Heart left ventricle (tissue), 16 donors: ENCODE measurements around the gene GPATCH11. TPM values are rescaled to one million over a fixed set of nuclear protein-coding genes. Genes with fewer than 3 reads are reported as not detected.

Experiments
- ATAC-seq, 4 donors: fragments of 200-7000 bp; cut with Tn5 transposase; one replicate each; pipeline ENCODE4 v1.9.1; 2020 to 2022; ENCODE audit warnings: moderate library complexity in 4 of 4, mild to moderate bottlenecking in 3 of 4, moderate number of reproducible peaks in 1 of 4
- DNase-seq, 5 donors: peaks; one replicate each; pipeline ENCODE4 v3.0.0-alpha.2; 2020
- H3K27ac ChIP-seq, 12 donors: fragments of 200-600 bp; sonication (generic) in 4 of 12; one replicate each; pipeline versions ENCODE4 v1.5.0 to v1.8.0; 2016 to 2022; ENCODE audit warnings: mild to moderate bottlenecking in 2 of 12
- H3K27me3 ChIP-seq, 9 donors: fragments of 200-600 bp; sonication (generic) in 2 of 9; one replicate each; pipeline versions ENCODE4 v1.5.1 to v1.8.0; 2016 to 2022; ENCODE audit warnings: mild to moderate bottlenecking in 3 of 9
- H3K36me3 ChIP-seq, 9 donors: fragments of 200-600 bp; sonication (generic) in 2 of 9; one replicate each; pipeline versions ENCODE4 v1.5.0 to v1.8.0; 2018 to 2022; ENCODE audit warnings: mild to moderate bottlenecking in 2 of 9
- H3K4me1 ChIP-seq, 12 donors: fragments of 200-600 bp; sonication (generic) in 4 of 12; one replicate each; pipeline versions ENCODE4 v1.5.0 to v1.8.0; 2016 to 2022; ENCODE audit warnings: mild to moderate bottlenecking in 3 of 12
- H3K4me3 ChIP-seq, 12 donors: fragments of 200-600 bp; sonication (generic) in 4 of 12; one replicate each; pipeline versions ENCODE4 v1.5.0 to v1.8.0; 2017 to 2022; ENCODE audit warnings: mild to moderate bottlenecking in 9 of 12, moderate library complexity in 4 of 12
- H3K9me3 ChIP-seq, 12 donors: fragments of 200-600 bp; sonication (generic) in 4 of 12; one replicate each; pipeline versions ENCODE4 v1.5.0 to v1.8.0; 2016 to 2022; ENCODE audit warnings: mild to moderate bottlenecking in 1 of 12
- POLR2A ChIP-seq, 2 donors: fragments of 450-650 bp; IDR thresholded peaks; one replicate each; pipeline ENCODE4 v1.6.1; 2017; ENCODE audit warnings: antibody characterized with exemption in 2 of 2, mild to moderate bottlenecking in 2 of 2, moderate library complexity in 2 of 2
- whole genome bisulfite sequencing, 4 donors: extraction: QIAGEN DNeasy Blood & Tissue Kit in 2 of 4; methylation state at CpG; one replicate each; pipeline versions ENCODE4 v1.1.5 to v1.1.7; 2013 to 2018; 5-methylcytosine and 5-hydroxymethylcytosine counted together
- intact Hi-C, 10 donors: fragments of 100-400 bp; cut with DNase I; formaldehyde crosslinking; loops; one replicate each; pipeline versions ENCODE4 v1.11.1 to v1.14.2; 2022
- polyA plus RNA-seq, 2 donors: library from polyadenylated mRNA; stranded (reverse); fragments of 200-250 nt; gene quantifications; one replicate each; pipeline ENCODE4 v1.2.3, GENCODE V29; 2013
- total RNA-seq, 9 donors: library from RNA; depleted of rRNA in 2 of 9; stranded (reverse); fragments of >200 nt in 2 of 9; fragmentation: NEBNext Ultra II Directional in 3 of 9; extraction: Animal tissue kit (Norgen Biotek cat#: 25700) in 3 of 9; gene quantifications; one replicate each; pipeline versions ENCODE4 v1.1.0 to v1.2.4, GENCODE V29; 2016 to 2023
- TF ChIP-seq, protein P1 (sequence below), 12 donors: fragments of 200-600 bp; sonication (generic) in 4 of 12; IDR thresholded peaks; one replicate each; pipeline versions ENCODE4 v1.5.0 to v1.8.0; 2018 to 2022; ENCODE audit warnings: antibody characterized with exemption in 12 of 12, mild to moderate bottlenecking in 5 of 12
- donor health status: ischemic (EF 13 %, LVEDD 7.1; RV severe dilation, severe dysfunction).
- donor health status: healthy with polysubstance abuse.
- donor health status: DM: no; HTN: yes; CAD: no.
- donor health status: DM: no; HTN: no; CAD: no.
- donor health status: ischemic (EF 25% LVEDD 6.9; RV normal size, moderate dysfunction).
- donor health status: ischemic (EF 25% LVEDD 5.7; RV mildly dilated, moderate dysfunction).
- donor health status: healthy.
- donor health status: DM: yes; HTN: yes; CAD: no.
- donor health status: ischemic (EF 35%, LVEDD 5.7; RV mildly dilated, moderate dysfunction).
- donor health status: nonischemic (EF 11% LVEDD 7.7; RV severe dilation, severe dysfunction).
- donor health status: DM: yes; HTN: yes; CAD: no.
- donor health status: PGD.
- donor health status: ischemic (EF 29% LVEDD 5.4; RV normal size, mild dysfunction).
- donor health status: nonischemic (EF 23%, LVEDD 6.1; RV moderate dilation, normal function).

GPATCH11 gene
- total and polyA plus RNA-seq, 11 donors = 3.2 to 9.4 (median 5.3) TPM

GRCh38 chr2:37146062-37146461 lies 61.7 kb downstream of the GPATCH11 start:
- no peak for DNase-seq
- 98% methylated on average over 2 of the region's 2 CpGs for WGBS, 4 donors
- Histone ChIP-seq H3K27ac (no peak overlapping the region), H3K4me3 (no peak overlapping the region), H3K27me3 (no peaks in the 10 kb centered on the region), H3K4me1 (peaks cover 0 to 18% (median 0%) of the 10 kb centered on the region in 12 donors), H3K9me3 (no peaks in the 10 kb centered on the region), H3K36me3 (peaks cover 0 to 85% (median 80%) of the 10 kb centered on the region in 9 donors)
- no peak for ATAC-seq
- TF ChIP-seq, protein P1, sequence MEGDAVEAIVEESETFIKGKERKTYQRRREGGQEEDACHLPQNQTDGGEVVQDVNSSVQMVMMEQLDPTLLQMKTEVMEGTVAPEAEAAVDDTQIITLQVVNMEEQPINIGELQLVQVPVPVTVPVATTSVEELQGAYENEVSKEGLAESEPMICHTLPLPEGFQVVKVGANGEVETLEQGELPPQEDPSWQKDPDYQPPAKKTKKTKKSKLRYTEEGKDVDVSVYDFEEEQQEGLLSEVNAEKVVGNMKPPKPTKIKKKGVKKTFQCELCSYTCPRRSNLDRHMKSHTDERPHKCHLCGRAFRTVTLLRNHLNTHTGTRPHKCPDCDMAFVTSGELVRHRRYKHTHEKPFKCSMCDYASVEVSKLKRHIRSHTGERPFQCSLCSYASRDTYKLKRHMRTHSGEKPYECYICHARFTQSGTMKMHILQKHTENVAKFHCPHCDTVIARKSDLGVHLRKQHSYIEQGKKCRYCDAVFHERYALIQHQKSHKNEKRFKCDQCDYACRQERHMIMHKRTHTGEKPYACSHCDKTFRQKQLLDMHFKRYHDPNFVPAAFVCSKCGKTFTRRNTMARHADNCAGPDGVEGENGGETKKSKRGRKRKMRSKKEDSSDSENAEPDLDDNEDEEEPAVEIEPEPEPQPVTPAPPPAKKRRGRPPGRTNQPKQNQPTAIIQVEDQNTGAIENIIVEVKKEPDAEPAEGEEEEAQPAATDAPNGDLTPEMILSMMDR (IDR thresholded peaks at IDR 0.05) = no peak
- TF ChIP-seq POLR2A (IDR thresholded peaks at IDR 0.05) = no peak
- intact Hi-C loops = no loop called here

- Histone ChIP-seq H3K27me3 (no peaks in the 10 kb centered on the region), H3K36me3 (peaks cover 0 to 70% (median 58%) of the 10 kb centered on the region in 9 donors)
Measured at GRCh38 chr2:37148325-37148724, 64.0 kb downstream of the GPATCH11 start.

More at GRCh38 chr2:37148325-37148724, 64.0 kb downstream of the GPATCH11 start:
- no peaks in the 10 kb centered on the region for H3K9me3 ChIP-seq
- no peak overlapping the region for H3K27ac ChIP-seq
- H3K4me1 ChIP-seq = peaks cover 0 to 22% (median 0%) of the 10 kb centered on the region in 12 donors
- TF ChIP-seq POLR2A (IDR thresholded peaks at IDR 0.05) = no peak
- TF ChIP-seq, protein P1 (IDR thresholded peaks at IDR 0.05) = no peak
- no peak overlapping the region for H3K4me3 ChIP-seq
- no peak for ATAC-seq
- WGBS, 4 donors = 95 to 98% (median 96%) methylated on average over 7 of the region's 7 CpGs
- DNase-seq = no peak
- intact Hi-C loops = no loop called here

Other genes with a start within 250 kb of the GPATCH11 start
- gene STRN, start 118.0 kb upstream of the GPATCH11 start, total RNA-seq = 100 to 1,000 TPM in 1 of 9 donors, 10 to 100 TPM in 8; 39.6 to 101 (median 62.8) TPM
- gene STRN, start 118.0 kb upstream of the GPATCH11 start, polyA plus RNA-seq = 10 to 100 TPM in 1 of 2 donors, 1 to 10 TPM in 1; 9.2 to 39.7 TPM
- gene HEATR5B, start 146 bp upstream of the GPATCH11 start, total RNA-seq = 10 to 100 TPM; 16.3 to 22.8 (median 18.8) TPM
- gene HEATR5B, start 146 bp upstream of the GPATCH11 start, polyA plus RNA-seq = 1 to 10 TPM; 6.7 to 8.0 TPM
- 10 to 100 TPM; 12.5 to 38.2 (median 19.6) TPM for gene EIF2AK2, start 72.5 kb downstream of the GPATCH11 start, total RNA-seq
- gene EIF2AK2, start 72.5 kb downstream of the GPATCH11 start, polyA plus RNA-seq = 1 to 10 TPM; 4.9 to 5.0 TPM
- gene SULT6B1, start 104.2 kb downstream of the GPATCH11 start, total RNA-seq = not detected
- not detected for gene SULT6B1, start 104.2 kb downstream of the GPATCH11 start, polyA plus RNA-seq
- gene CEBPZOS, start 112.0 kb downstream of the GPATCH11 start, total RNA-seq = 10 to 100 TPM; 32.1 to 64.1 (median 54.2) TPM
- gene CEBPZOS, start 112.0 kb downstream of the GPATCH11 start, polyA plus RNA-seq = 100 to 1,000 TPM in 1 of 2 donors, 10 to 100 TPM in 1; 35.1 to 118 TPM
- gene CEBPZ, start 147.1 kb downstream of the GPATCH11 start, total RNA-seq = 10 to 100 TPM; 17.4 to 31.5 (median 25.3) TPM
- gene CEBPZ, start 147.1 kb downstream of the GPATCH11 start, polyA plus RNA-seq = 10 to 100 TPM; 34.6 to 50.9 TPM
- 10 to 100 TPM; 15.8 to 33.0 (median 22.2) TPM for gene NDUFAF7, start 147.1 kb downstream of the GPATCH11 start, total RNA-seq
- 10 to 100 TPM; 18.6 to 19.5 TPM for gene NDUFAF7, start 147.1 kb downstream of the GPATCH11 start, polyA plus RNA-seq
- gene PRKD3, start 240.3 kb downstream of the GPATCH11 start, total RNA-seq = 10 to 100 TPM in 8 of 9 donors, 1 to 10 TPM in 1; 9.6 to 24.5 (median 12.5) TPM
- gene PRKD3, start 240.3 kb downstream of the GPATCH11 start, polyA plus RNA-seq = 1 to 10 TPM; 3.4 to 7.6 TPM